T47D (cell line): Measurements from ENCODE around the gene FHIT.

Experiments
- DNase-seq, 2 experiments: peaks; one replicate each; pipeline versions ENCODE4 v3.0.0 to v3.0.0-alpha.2; 2011 to 2012; ENCODE audit warnings: low read depth in 1 of 2, low spot score in 1 of 2
- JUND ChIP-seq: IDR thresholded peaks from 2 replicates; pipeline ENCODE4 v1.6.1; 2012; ENCODE audit warnings: low read depth
- in situ Hi-C: cut with HindIII; loops from 2 replicates; pipeline ENCODE4 v1.10.0; 2016; ENCODE audit warnings: low sequenced_read_pairs, low pct_unique_long_range_greater_than_20kb

Gene FHIT

GRCh38 chr3:61117045-61117898, 134.0 kb downstream of the FHIT start:
- TF ChIP-seq JUND = no peak
- DNase-seq = no peak
- in situ Hi-C loops = no loop called here

DNA sequence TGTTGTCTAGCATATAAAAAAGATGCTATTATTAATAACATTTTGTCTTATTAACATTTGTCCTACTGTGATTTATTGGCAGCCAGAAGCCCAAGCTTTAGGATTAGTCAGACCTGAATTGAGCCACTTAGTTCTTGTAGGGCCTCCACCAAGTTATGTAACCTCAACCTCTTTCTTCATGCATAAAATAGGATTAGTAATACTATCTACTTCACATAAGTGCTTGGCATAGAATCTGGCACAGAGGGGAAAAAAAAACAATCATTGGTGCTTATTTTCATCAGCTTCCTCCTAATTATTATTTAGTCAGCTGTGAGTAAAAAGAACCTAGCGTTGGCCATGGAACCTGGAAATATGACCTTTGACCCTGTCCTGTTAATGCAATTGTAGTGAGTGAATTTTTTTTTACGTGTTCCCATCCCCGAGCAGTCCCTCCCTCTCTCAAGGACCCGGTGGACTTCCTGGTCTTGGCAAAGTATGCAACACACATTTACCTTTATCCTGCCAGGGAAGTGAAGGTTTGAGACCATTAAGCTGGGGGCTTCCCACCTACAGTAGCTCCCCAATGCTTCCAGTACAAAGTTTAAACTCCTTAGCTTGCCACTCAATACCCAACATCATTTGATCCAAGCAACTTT, 136.8 kb downstream of the FHIT start:
- no peak for TF ChIP-seq JUND
- in situ Hi-C loops = no loop called here

DNA sequence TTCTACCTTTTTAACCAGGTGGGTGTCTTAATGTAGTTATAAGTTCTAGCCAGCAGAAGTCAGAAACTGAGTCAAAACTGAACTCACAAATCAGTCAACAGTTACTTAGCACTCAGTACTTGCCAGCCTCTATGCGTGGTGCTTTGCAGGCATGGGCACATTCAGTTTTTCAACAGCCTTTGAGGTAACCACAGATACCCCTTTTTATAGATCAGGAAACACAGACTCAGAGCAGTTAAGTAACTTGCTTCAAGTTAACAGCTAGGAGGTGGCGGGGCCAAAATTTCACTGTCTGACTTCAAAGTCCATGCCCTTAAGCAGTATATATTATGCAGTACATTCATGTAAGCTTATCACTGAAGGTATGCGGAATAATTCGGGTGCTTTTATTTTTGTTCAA, 139.4 kb downstream of the FHIT start:
- no peak for TF ChIP-seq JUND
- no peak for DNase-seq
- in situ Hi-C loops = no loop called here

More for the DNA sequence above, 136.8 kb downstream of the FHIT start:
- DNase-seq = no peak

DNA sequence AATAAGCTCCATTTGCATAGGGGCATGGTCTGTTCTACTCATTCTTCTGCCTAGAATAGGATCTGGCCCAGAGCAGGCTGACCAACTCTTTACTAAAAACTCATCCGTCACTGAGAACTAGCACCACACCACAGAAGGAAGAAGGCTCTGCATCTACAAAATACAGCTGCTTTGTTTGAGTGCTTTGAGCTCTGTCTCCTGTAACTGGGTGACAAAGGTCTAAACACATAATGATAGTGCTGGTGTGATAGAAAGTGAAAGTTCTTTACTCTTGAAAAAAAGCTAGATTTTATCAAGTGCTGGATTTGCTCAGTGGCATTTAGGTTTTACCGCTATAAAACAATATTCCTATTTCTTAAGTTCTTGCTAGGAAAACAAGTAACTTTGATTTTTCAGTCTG, 140.7 kb downstream of the FHIT start:
- no peak for DNase-seq
- no peak for TF ChIP-seq JUND
- in situ Hi-C loops = no loop called here

- no peak for TF ChIP-seq JUND
- DNase-seq = no peak
- in situ Hi-C loops = no loop called here
Measured at GRCh38 chr3:61108247-61109019, 142.8 kb downstream of the FHIT start.

DNA sequence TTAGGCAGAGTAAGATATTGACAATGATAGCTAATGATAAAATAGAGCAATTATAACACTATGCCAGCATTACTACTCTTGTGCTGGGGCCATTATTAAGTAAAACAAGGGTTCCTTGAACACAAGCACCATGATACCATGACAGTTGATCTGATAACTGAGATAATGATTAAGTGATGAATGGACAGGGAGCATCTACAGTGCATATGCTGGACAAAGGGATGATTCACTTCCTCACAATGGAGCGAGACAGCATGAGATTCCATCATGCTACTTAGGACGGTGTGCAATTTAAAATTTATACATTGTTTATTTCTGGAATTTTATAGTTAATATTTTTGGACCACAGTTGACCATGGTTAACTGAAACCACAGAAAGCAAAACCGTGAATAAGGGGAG, 156.6 kb downstream of the FHIT start:
- no peak for DNase-seq
- no peak for TF ChIP-seq JUND
- in situ Hi-C loops = no loop called here

GRCh38 chr3:61093364-61093763, 157.9 kb downstream of the FHIT start:
- no peak for TF ChIP-seq JUND
- in situ Hi-C loops = no loop called here
- DNase-seq = no peak

DNA sequence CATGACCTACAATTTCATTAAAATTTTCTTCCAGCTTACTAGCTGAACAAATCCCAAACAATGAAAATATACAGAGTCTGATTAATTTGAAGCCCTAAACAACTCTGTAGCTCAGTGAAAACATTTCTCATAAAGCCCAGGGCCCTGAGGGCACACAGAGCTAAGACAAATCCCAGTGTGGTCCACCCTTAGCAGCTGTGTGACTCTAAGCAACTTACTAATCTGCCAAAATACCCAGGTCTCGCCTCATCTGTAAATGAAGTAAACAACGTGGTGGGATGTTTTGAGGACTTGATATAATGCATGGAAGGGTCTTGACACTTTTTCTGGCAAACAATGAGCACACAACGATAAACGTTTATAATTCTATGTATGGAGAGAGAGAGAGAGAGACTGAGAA, 158.4 kb downstream of the FHIT start:
- TF ChIP-seq JUND = no peak
- in situ Hi-C loops = no loop called here
- no peak for DNase-seq

DNA sequence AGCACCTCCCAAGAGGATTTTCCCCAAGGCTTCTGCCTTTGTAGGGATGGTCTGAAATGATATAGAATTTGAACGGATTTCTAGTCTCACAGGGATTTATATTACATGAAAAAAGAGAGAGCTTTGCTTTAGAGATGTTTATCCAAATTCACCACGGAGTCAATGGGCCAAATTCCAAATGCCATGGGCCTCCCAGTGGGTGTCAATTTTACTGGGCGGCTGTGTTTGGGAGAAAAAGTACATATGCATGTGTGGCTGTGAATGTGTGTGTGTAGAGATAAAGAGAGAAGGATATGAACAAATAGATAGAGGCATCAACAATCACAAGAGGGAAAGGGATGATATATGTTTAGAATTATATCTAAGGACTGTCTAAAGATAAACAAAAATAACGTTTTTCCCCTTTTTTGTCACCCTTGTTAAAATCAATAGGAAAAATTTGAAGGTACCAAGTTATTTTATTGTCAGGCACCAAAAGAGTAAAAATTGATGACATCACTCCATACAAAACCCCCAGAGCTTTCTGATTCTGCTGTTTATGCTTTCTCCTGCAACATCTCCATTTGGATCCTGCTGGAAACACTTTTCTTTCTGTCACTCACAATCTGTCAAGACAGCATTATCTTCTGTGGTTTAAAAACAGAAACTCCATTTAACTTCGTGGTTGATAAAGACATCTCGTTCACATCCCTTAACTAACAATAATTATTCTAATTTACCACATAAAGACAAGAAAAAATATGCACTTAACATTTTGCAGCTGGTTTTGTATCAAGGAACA, 160.7 kb downstream of the FHIT start:
- no peak for TF ChIP-seq JUND
- no peak for DNase-seq
- in situ Hi-C loops = no loop called here

- in situ Hi-C loops = no loop called here
- no peak for TF ChIP-seq JUND
- no peak for DNase-seq
Measured at GRCh38 chr3:61087465-61087864, 163.8 kb downstream of the FHIT start.

DNA sequence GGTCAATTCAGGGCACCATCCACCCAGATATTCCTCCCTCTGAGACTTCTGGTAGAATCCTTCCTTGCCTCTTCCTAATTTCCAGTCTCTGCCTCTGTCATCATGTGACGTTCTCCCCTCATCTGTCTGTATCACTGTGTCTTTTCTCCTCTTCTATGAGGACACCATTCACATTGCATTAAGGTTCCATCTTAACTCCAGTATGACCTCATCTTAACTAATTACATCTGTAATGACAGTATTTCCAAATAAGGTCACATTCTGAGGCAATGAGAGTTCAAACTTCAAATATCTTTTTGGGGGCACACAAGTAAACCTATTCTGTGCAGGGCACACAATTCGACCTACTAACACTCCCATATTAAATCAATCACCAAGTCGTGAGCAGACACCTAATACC, 169.7 kb downstream of the FHIT start:
- no peak for DNase-seq
- no peak for TF ChIP-seq JUND
- in situ Hi-C loops = no loop called here

DNA sequence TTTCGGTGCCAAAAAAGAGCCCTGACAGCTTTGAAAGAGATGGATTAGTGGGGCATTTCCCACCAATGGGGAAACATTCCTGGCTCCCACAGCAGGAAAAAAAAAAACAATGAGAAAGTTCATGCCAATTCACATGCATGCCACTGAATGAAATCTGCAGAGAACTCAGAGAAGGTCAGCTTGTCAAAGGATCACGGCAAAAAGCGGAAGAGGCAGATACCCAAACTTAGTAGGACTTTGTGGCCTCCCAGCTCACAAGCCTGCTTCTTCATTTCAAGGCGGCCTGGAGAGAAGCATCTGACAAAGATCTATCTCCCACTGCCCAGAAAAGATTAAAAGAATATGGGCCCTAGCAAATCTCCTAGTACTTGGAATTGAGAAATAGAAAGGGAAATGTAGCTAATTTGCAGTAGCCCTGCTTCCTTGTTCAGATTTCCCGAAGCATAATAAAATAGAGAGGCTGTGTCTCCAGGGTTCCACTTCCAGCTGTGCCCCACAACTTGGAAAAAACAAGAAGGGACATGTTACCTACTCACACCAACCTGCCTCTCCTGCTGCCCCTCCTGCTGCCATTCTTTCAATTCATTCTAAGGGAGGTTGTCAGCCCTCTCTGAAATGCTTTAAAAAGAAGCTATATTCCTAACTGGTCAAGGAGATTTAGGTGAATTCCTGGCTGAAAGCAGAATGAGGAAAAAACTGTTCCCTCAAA, 170.4 kb downstream of the FHIT start:
- TF ChIP-seq JUND = no peak
- no peak for DNase-seq
- in situ Hi-C loops = no loop called here
